Measurements from ENCODE around the gene MYL3.

MYL3 gene

GRCh38 chr3:46899151-46900006 lies 36.1 kb upstream of the MYL3 start:
- peak; percentile 50 for DNase-seq

GRCh38 chr3:46898321-46899150 lies 35.3 kb upstream of the MYL3 start:
- DNase-seq, result peak; percentile 56

GRCh38 chr3:46897829-46898320 lies 34.6 kb upstream of the MYL3 start:
- DNase-seq, result peak; percentile 45

- DNase-seq, result peak; percentile 40
These were observed 33.8 kb upstream of the MYL3 start for GRCh38 chr3:46897031-46897430.

GRCh38 chr3:46896386-46896785 lies 33.1 kb upstream of the MYL3 start:
- peak; percentile 67 for DNase-seq

- DNase-seq, result no peak
These were observed 32.5 kb upstream of the MYL3 start for GRCh38 chr3:46895761-46896160.

- DNase-seq, result peak; percentile 83
These were observed 32.0 kb upstream of the MYL3 start for GRCh38 chr3:46895204-46895660.

GRCh38 chr3:46894256-46894655 lies 31.0 kb upstream of the MYL3 start:
- no peak for DNase-seq

GRCh38 chr3:46893763-46894162 lies 30.5 kb upstream of the MYL3 start:
- no peak for DNase-seq

- no peak for DNase-seq
These were observed 30.0 kb upstream of the MYL3 start for GRCh38 chr3:46893146-46893748.

GRCh38 chr3:46892285-46893145 lies 29.3 kb upstream of the MYL3 start:
- peak; percentile 84 for DNase-seq

GRCh38 chr3:46891132-46891531 lies 27.9 kb upstream of the MYL3 start:
- DNase-seq, result no peak

GRCh38 chr3:46890132-46890531 lies 26.9 kb upstream of the MYL3 start:
- DNase-seq, result no peak

- no peak for DNase-seq
These were observed 26.3 kb upstream of the MYL3 start for GRCh38 chr3:46889381-46890110.

GRCh38 chr3:46888705-46889104 lies 25.5 kb upstream of the MYL3 start:
- no peak for DNase-seq

GRCh38 chr3:46887980-46888494 lies 24.8 kb upstream of the MYL3 start:
- DNase-seq, result no peak

GRCh38 chr3:46885612-46886011 lies 22.4 kb upstream of the MYL3 start:
- no peak for DNase-seq

- DNase-seq, result no peak
These were observed 21.7 kb upstream of the MYL3 start for GRCh38 chr3:46884929-46885328.

GRCh38 chr3:46884427-46884826 lies 21.2 kb upstream of the MYL3 start:
- DNase-seq, result no peak

- DNase-seq, result no peak
These were observed 20.6 kb upstream of the MYL3 start for GRCh38 chr3:46883830-46884185.
